Tibial artery (tissue), 4 donors: ENCODE data around the gene LACTBL1.

Source experiments
- DNase-seq, 2 donors: peaks; one replicate each; pipeline ENCODE4 v3.0.0-alpha.2; 2019
- H3K27ac ChIP-seq, 2 donors: fragments of 200-600 bp; sonication (generic) in 1 of 2; 1 replicate in 1 of 2; 2 replicates in 1 of 2; pipeline ENCODE4 v1.5.1; 2018 to 2019; ENCODE audit warnings: mild to moderate bottlenecking in 1 of 2
- H3K27me3 ChIP-seq, 2 donors: fragments of 200-600 bp; sonication (generic) in 1 of 2; one replicate each; pipeline versions ENCODE4 v1.5.1 to v1.6.0; 2016 to 2019
- H3K36me3 ChIP-seq, 3 donors: fragments of 200-600 bp; sonication (generic) in 2 of 3; one replicate each; pipeline ENCODE4 v1.5.1; 2016 to 2019; ENCODE audit warnings: mild to moderate bottlenecking in 2 of 3
- H3K4me1 ChIP-seq, 4 donors: fragments of 200-600 bp; sonication (generic) in 2 of 4; 1 replicate in 3 of 4; 2 replicates in 1 of 4; pipeline ENCODE4 v1.5.1; 2016 to 2019
- H3K4me3 ChIP-seq, 2 donors: fragments of 200-600 bp; sonication (generic) in 1 of 2; 1 replicate in 1 of 2; 2 replicates in 1 of 2; pipeline ENCODE4 v1.5.1; 2018 to 2019; ENCODE audit warnings: mild to moderate bottlenecking in 2 of 2
- H3K9me3 ChIP-seq, 3 donors: fragments of 200-600 bp; sonication (generic) in 1 of 3; one replicate each; pipeline ENCODE4 v1.5.1; 2016 to 2019
- intact Hi-C: fragments of 100-400 bp; cut with DNase I; formaldehyde crosslinking; loops from one replicate; pipeline ENCODE4 v1.15.0; 2023; ENCODE audit warnings: low total_unique reads
- TF ChIP-seq, protein P1 (sequence below), 2 experiments: fragments of 200-600 bp in 1 of 2; fragments of 450-650 bp in 1 of 2; IDR thresholded peaks; one replicate each; pipeline ENCODE4 v1.5.1; 2017 to 2019; ENCODE audit warnings: antibody characterized with exemption in 2 of 2, mild to moderate bottlenecking in 1 of 2, moderate library complexity in 1 of 2

Gene LACTBL1

DNA sequence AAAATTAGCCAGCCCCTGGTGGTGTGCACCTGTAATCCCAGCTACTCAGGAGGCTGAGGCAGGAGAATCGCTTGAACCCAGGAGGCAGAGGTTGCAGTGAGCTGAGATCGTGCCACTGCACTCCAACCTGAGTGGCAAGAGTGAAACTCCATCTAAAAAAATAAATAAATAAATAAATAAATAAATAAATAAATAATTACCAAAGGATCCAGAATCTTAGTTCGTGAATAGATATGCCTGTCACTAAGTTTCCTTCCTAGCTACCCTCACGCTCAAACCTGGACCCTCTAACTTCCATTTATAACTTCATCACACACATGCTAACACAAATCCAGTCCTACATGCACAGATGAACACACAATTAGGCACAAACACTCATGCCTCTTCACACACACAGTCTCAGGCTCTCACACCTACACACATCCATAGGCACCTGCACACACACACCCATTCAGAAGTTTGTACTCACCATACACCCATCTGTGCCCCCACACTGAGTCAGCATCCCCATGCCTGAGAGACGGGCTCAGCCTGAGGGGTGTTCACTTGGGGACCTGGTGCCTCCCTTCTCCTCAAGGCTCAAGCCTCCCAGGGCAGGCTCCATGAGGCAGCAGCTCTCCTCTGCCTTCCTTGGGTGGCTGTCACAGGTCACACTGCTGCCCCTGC lies 61.5 kb downstream of the LACTBL1 start:
- H3K4me1 ChIP-seq, result peaks cover 0 to 6% (median 0%) of the 10 kb centered on the region in 4 donors
- DNase-seq, result no peak
- TF ChIP-seq, protein P1, sequence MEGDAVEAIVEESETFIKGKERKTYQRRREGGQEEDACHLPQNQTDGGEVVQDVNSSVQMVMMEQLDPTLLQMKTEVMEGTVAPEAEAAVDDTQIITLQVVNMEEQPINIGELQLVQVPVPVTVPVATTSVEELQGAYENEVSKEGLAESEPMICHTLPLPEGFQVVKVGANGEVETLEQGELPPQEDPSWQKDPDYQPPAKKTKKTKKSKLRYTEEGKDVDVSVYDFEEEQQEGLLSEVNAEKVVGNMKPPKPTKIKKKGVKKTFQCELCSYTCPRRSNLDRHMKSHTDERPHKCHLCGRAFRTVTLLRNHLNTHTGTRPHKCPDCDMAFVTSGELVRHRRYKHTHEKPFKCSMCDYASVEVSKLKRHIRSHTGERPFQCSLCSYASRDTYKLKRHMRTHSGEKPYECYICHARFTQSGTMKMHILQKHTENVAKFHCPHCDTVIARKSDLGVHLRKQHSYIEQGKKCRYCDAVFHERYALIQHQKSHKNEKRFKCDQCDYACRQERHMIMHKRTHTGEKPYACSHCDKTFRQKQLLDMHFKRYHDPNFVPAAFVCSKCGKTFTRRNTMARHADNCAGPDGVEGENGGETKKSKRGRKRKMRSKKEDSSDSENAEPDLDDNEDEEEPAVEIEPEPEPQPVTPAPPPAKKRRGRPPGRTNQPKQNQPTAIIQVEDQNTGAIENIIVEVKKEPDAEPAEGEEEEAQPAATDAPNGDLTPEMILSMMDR (IDR thresholded peaks at IDR 0.05), result no peak
- no peaks in the 10 kb centered on the region for H3K9me3 ChIP-seq
- no peak overlapping the region for H3K4me3 ChIP-seq
- H3K27ac ChIP-seq, result no peak overlapping the region
- intact Hi-C loops, result no loop called here
- H3K36me3 ChIP-seq, result no peaks in the 10 kb centered on the region
- peaks cover 0 to 20% of the 10 kb centered on the region in 2 donors for H3K27me3 ChIP-seq

- TF ChIP-seq, protein P1 (IDR thresholded peaks at IDR 0.05), result no peak
- Histone ChIP-seq H3K4me1 (peaks cover 0 to 6% (median 0%) of the 10 kb centered on the region in 4 donors), H3K4me3 (no peak overlapping the region), H3K9me3 (no peaks in the 10 kb centered on the region), H3K27ac (no peak overlapping the region), H3K27me3 (peaks cover 0 to 14% of the 10 kb centered on the region in 2 donors), H3K36me3 (no peaks in the 10 kb centered on the region)
- DNase-seq, result no peak
- intact Hi-C loops, result no loop called here
Measured at GRCh38 chr1:22910286-22910685, 62.4 kb downstream of the LACTBL1 start.

DNA sequence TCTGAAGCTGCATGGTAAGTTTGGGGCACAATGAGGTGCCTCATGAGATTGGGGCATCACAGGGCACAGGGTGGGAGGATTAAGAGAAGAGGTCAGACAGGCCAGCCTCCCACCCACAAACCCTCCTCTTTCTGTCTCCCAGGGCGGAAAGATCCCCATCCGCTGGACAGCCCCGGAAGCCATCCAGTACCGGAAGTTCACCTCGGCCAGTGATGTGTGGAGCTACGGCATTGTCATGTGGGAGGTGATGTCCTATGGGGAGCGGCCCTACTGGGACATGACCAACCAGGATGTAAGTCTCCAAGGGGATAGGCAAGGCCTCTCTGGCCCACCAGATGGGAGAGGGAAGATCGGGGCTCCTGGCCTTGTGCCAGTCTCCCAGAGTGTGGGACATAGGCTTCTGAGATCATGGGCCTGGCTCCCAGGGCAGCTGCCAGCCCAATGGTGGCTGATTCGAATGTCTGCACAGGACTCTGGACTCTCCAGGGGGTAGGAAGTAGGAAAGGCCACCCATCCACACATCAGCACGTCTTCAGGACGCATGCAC lies 63.7 kb downstream of the LACTBL1 start:
- intact Hi-C loops, result no loop called here
- H3K36me3 ChIP-seq, result no peaks in the 10 kb centered on the region
- H3K9me3 ChIP-seq, result no peaks in the 10 kb centered on the region

DNA sequence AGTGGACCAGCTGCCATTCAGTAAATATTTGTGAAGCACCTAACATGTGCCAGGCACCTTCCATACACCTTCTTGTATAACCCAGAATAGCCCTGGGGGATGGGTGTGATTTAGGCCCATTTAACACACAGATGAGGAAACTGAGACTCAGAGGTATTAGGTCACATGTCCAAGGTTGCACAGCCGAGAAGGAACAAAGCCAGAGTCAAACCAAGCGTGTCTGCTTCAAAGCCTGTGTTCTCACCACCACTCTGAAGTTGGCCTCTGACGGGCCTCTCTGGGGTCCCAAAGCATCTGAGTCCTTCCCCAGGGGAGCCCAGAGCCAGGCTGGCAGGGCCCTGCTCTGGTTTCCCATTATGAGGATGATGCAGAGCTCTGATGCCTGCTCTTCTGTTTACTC lies 65.1 kb downstream of the LACTBL1 start:
- TF ChIP-seq, protein P1 (IDR thresholded peaks at IDR 0.05), result no peak
- intact Hi-C loops, result no loop called here
- H3K36me3 ChIP-seq, result no peaks in the 10 kb centered on the region

More for the DNA sequence above, 63.7 kb downstream of the LACTBL1 start:
- no peak overlapping the region for H3K4me3 ChIP-seq
- TF ChIP-seq, protein P1 (IDR thresholded peaks at IDR 0.05), result no peak
- H3K27ac ChIP-seq, result no peak overlapping the region
- DNase-seq, result no peak
- H3K4me1 ChIP-seq, result peaks cover 0 to 4% (median 0%) of the 10 kb centered on the region in 4 donors
- H3K27me3 ChIP-seq, result peaks cover 0 to 9% of the 10 kb centered on the region in 2 donors

GRCh38 chr1:22906968-22907367 lies 65.7 kb downstream of the LACTBL1 start:
- Histone ChIP-seq H3K4me1 (no peaks in the 10 kb centered on the region), H3K4me3 (no peak overlapping the region), H3K27me3 (no peaks in the 10 kb centered on the region), H3K36me3 (no peaks in the 10 kb centered on the region), H3K9me3 (no peaks in the 10 kb centered on the region), H3K27ac (no peak overlapping the region)
- no peak for DNase-seq
- TF ChIP-seq, protein P1 (IDR thresholded peaks at IDR 0.05), result no peak
- intact Hi-C loops, result no loop called here

More for the DNA sequence above, 65.1 kb downstream of the LACTBL1 start:
- peaks cover 0 to 4% of the 10 kb centered on the region in 2 donors for H3K27me3 ChIP-seq
- no peaks in the 10 kb centered on the region for H3K4me1 ChIP-seq
- no peaks in the 10 kb centered on the region for H3K9me3 ChIP-seq
- H3K27ac ChIP-seq, result no peak overlapping the region
- no peak overlapping the region for H3K4me3 ChIP-seq
- DNase-seq, result no peak
